ENCODE measurements around the gene TXNDC8. TPM values are rescaled to one million over a fixed set of nuclear protein-coding genes. Genes with fewer than 3 reads are reported as not detected.

The TXNDC8 gene
- not detected for total RNA-seq

- Histone ChIP-seq H3K4me3 (replicated peaks in 1 of 3) (no peak within 1 kb of the TSS), H3K4me1 (no peaks in the 10 kb centered on the region), H3K27ac (no peak within 1 kb of the TSS), H3K27me3 (no peaks in the 10 kb centered on the region), H3K36me3 (no peaks in the 10 kb centered on the region), H3K9me3 (no peaks in the 10 kb centered on the region)
- WGBS, 2 donors = 81 to 92% methylated on average over 1 of the region's 1 CpG
- DNase-seq = no peak
- intact Hi-C loops (cut with DNase I) = no loop called here
- TF ChIP-seq, protein P1, sequence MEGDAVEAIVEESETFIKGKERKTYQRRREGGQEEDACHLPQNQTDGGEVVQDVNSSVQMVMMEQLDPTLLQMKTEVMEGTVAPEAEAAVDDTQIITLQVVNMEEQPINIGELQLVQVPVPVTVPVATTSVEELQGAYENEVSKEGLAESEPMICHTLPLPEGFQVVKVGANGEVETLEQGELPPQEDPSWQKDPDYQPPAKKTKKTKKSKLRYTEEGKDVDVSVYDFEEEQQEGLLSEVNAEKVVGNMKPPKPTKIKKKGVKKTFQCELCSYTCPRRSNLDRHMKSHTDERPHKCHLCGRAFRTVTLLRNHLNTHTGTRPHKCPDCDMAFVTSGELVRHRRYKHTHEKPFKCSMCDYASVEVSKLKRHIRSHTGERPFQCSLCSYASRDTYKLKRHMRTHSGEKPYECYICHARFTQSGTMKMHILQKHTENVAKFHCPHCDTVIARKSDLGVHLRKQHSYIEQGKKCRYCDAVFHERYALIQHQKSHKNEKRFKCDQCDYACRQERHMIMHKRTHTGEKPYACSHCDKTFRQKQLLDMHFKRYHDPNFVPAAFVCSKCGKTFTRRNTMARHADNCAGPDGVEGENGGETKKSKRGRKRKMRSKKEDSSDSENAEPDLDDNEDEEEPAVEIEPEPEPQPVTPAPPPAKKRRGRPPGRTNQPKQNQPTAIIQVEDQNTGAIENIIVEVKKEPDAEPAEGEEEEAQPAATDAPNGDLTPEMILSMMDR (IDR thresholded peaks at IDR 0.05) = no peak
- no peak for TF ChIP-seq POLR2A (IDR thresholded peaks at IDR 0.05)
These were observed at the start of gene TXNDC8 for GRCh38 chr9:110337727-110338126. TXNDC8 (minus strand) TSS chr9:110337863.

DNA sequence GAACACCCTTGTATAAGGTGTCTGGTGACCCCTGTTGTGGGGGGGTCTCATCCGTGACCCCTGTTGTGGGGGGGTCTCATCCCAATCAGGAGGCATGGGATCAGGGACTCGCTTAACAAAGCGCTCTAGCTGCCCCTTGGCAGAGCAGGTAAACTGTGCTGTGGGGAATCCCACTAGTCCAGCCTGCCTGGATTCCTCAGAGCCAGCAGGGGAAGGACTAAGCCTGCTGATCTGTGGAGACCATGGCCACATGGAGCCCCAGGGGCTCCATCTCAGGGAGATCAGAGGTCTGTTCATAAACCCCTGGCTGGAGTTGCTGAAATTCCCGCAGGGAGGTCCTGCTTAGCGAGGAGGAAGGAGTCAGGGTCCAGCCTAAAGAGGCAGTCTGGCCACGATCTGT is 45.8 kb upstream of the TXNDC8 start:
- H3K27me3 ChIP-seq = no peaks in the 10 kb centered on the region
- DNase-seq = no peak
- no peak overlapping the region for H3K4me3 ChIP-seq (replicated peaks in 1 of 3)
- no peaks in the 10 kb centered on the region for H3K9me3 ChIP-seq
- 87 to 100% methylated on average over 2 to 3 of the region's 6 CpGs for WGBS, 2 donors
- TF ChIP-seq, protein P1 (IDR thresholded peaks at IDR 0.05) = no peak
- no peak for TF ChIP-seq POLR2A (IDR thresholded peaks at IDR 0.05)
- intact Hi-C loops (cut with DNase I) = no loop called here
- no peak overlapping the region for H3K27ac ChIP-seq
- H3K4me1 ChIP-seq = no peaks in the 10 kb centered on the region
- H3K36me3 ChIP-seq = no peaks in the 10 kb centered on the region

GRCh38 chr9:110382731-110383130 is 45.1 kb upstream of the TXNDC8 start:
- H3K36me3 ChIP-seq = no peaks in the 10 kb centered on the region
- H3K4me1 ChIP-seq = no peaks in the 10 kb centered on the region
- WGBS, 2 donors = 72 to 78% methylated on average over 4 of the region's 4 CpGs
- no peak for DNase-seq
- no peaks in the 10 kb centered on the region for H3K9me3 ChIP-seq
- no peaks in the 10 kb centered on the region for H3K27me3 ChIP-seq
- no peak overlapping the region for H3K4me3 ChIP-seq (replicated peaks in 1 of 3)
- no peak overlapping the region for H3K27ac ChIP-seq
- TF ChIP-seq, protein P1 (IDR thresholded peaks at IDR 0.05) = no peak
- no peak for TF ChIP-seq POLR2A (IDR thresholded peaks at IDR 0.05)
- intact Hi-C loops (cut with DNase I) = no loop called here

- Histone ChIP-seq H3K4me3 (replicated peaks in 1 of 3) (no peak overlapping the region), H3K36me3 (no peaks in the 10 kb centered on the region), H3K27me3 (no peaks in the 10 kb centered on the region), H3K4me1 (no peaks in the 10 kb centered on the region), H3K27ac (no peak overlapping the region), H3K9me3 (no peaks in the 10 kb centered on the region)
- TF ChIP-seq, protein P1 (IDR thresholded peaks at IDR 0.05) = no peak
- no peak for TF ChIP-seq POLR2A (IDR thresholded peaks at IDR 0.05)
- WGBS, 2 donors = 70 to 78% methylated on average over 6 of the region's 6 CpGs
- DNase-seq = no peak
- intact Hi-C loops (cut with DNase I) = no loop called here
These were observed 33.8 kb upstream of the TXNDC8 start for GRCh38 chr9:110371411-110372007.

- Histone ChIP-seq H3K36me3 (no peaks in the 10 kb centered on the region), H3K4me1 (no peaks in the 10 kb centered on the region), H3K4me3 (replicated peaks in 1 of 3) (no peak overlapping the region), H3K27me3 (no peaks in the 10 kb centered on the region), H3K9me3 (no peaks in the 10 kb centered on the region), H3K27ac (no peak overlapping the region)
- no peak for DNase-seq
- 65 to 69% methylated on average over 3 of the region's 3 CpGs for WGBS, 2 donors
- intact Hi-C loops (cut with DNase I) = no loop called here
- no peak for TF ChIP-seq POLR2A (IDR thresholded peaks at IDR 0.05)
- TF ChIP-seq, protein P1 (IDR thresholded peaks at IDR 0.05) = no peak
These were observed 32.7 kb upstream of the TXNDC8 start for GRCh38 chr9:110370315-110370714.

Measured in thyroid gland (tissue), 4 donors.